GM19395 (cell line): ENCODE measurements around the gene INSYN2A.

Experiments used
- ATAC-seq: cut with Tn5 transposase; IDR thresholded peaks from one replicate; pipeline ENCODE4 v1.9.1; 2021; ENCODE audit warnings: mild to moderate bottlenecking, moderate library complexity; ENCODE audit not compliant: unreplicated experiment

Gene INSYN2A

GRCh38 chr10:127195571-127196281 lies 665 bp downstream of the INSYN2A start:
- no peak for ATAC-seq

GRCh38 chr10:127195041-127195506 lies 1.3 kb downstream of the INSYN2A start:
- ATAC-seq, result no peak

- no peak for ATAC-seq
These were observed 1.8 kb downstream of the INSYN2A start for GRCh38 chr10:127194599-127194998.

- ATAC-seq, result no peak
These were observed 2.3 kb downstream of the INSYN2A start for GRCh38 chr10:127194111-127194510.

GRCh38 chr10:127193125-127193524 lies 3.3 kb downstream of the INSYN2A start:
- no peak for ATAC-seq

GRCh38 chr10:127190427-127190826 lies 6.0 kb downstream of the INSYN2A start:
- no peak for ATAC-seq

- ATAC-seq, result no peak
These were observed 7.2 kb downstream of the INSYN2A start for GRCh38 chr10:127189226-127189625.

- no peak for ATAC-seq
These were observed 9.6 kb downstream of the INSYN2A start for GRCh38 chr10:127186813-127187212.

- no peak for ATAC-seq
These were observed 11.8 kb downstream of the INSYN2A start for GRCh38 chr10:127184582-127184981.

- ATAC-seq, result no peak
These were observed 14.2 kb downstream of the INSYN2A start for GRCh38 chr10:127182161-127182560.

GRCh38 chr10:127179612-127180250 lies 16.7 kb downstream of the INSYN2A start:
- no peak for ATAC-seq

- no peak for ATAC-seq
These were observed 19.7 kb downstream of the INSYN2A start for GRCh38 chr10:127176649-127177048.

- ATAC-seq, result no peak
These were observed 20.9 kb downstream of the INSYN2A start for GRCh38 chr10:127175357-127176110.

GRCh38 chr10:127174866-127175265 lies 21.5 kb downstream of the INSYN2A start:
- ATAC-seq, result no peak

- no peak for ATAC-seq
These were observed 28.1 kb downstream of the INSYN2A start for GRCh38 chr10:127168261-127168660.

GRCh38 chr10:127162841-127163240 lies 33.5 kb downstream of the INSYN2A start:
- no peak for ATAC-seq

GRCh38 chr10:127161482-127161881 lies 34.9 kb downstream of the INSYN2A start:
- no peak for ATAC-seq

GRCh38 chr10:127159648-127160245 lies 36.6 kb downstream of the INSYN2A start:
- no peak for ATAC-seq

GRCh38 chr10:127158662-127159061 lies 37.7 kb downstream of the INSYN2A start:
- ATAC-seq, result no peak

GRCh38 chr10:127157506-127158200 lies 38.7 kb downstream of the INSYN2A start:
- ATAC-seq, result no peak

- ATAC-seq, result no peak
These were observed 39.3 kb downstream of the INSYN2A start for GRCh38 chr10:127157089-127157488.
